Parathyroid adenoma (tissue), 2 donors: Measurements from ENCODE around the gene TP73.

Experiments used
- H2AFZ ChIP-seq: fragments of 300-600 bp; sonication (generic); one replicate; pipeline ENCODE4 v1.7.0; 2017; ENCODE audit warnings: antibody characterized with exemption, mild to moderate bottlenecking
- H3K27ac ChIP-seq: fragments of 300-600 bp; sonication (generic); one replicate; pipeline ENCODE4 v1.7.0; 2017
- H3K27me3 ChIP-seq: fragments of 300-600 bp; sonication (generic); one replicate; pipeline ENCODE4 v1.7.0; 2017; ENCODE audit warnings: low read length; ENCODE audit not compliant: control insufficient read depth, insufficient read depth
- H3K36me3 ChIP-seq: fragments of 300-600 bp; sonication (generic); one replicate; pipeline ENCODE4 v1.7.0; 2017; ENCODE audit warnings: low read length; ENCODE audit not compliant: control insufficient read depth, insufficient read depth
- H3K4me1 ChIP-seq: fragments of 300-600 bp; sonication (generic); one replicate; pipeline ENCODE4 v1.7.0; 2017; ENCODE audit warnings: control low read depth
- H3K4me2 ChIP-seq: fragments of 300-600 bp; sonication (generic); one replicate; pipeline ENCODE4 v1.7.0; 2017; ENCODE audit warnings: low read length
- H3K4me3 ChIP-seq: fragments of 300-600 bp; sonication (generic); one replicate; pipeline ENCODE4 v1.7.0; 2017; ENCODE audit warnings: low read depth, low read length
- H3K79me2 ChIP-seq: fragments of 300-600 bp; sonication (generic); one replicate; pipeline ENCODE4 v1.7.0; 2017; ENCODE audit warnings: control low read depth
- H3K9ac ChIP-seq: fragments of 300-600 bp; sonication (generic); one replicate; pipeline ENCODE4 v1.7.0; 2017; ENCODE audit warnings: mild to moderate bottlenecking
- H3K9me3 ChIP-seq: fragments of 300-600 bp; sonication (generic); one replicate; pipeline ENCODE4 v1.7.0; 2017; ENCODE audit warnings: low read length; ENCODE audit not compliant: control insufficient read depth
- CTCF ChIP-seq: fragments of 300-600 bp; sonication (generic); IDR thresholded peaks from one replicate; pipeline ENCODE4 v1.7.0; 2017; ENCODE audit warnings: antibody characterized with exemption, mild to moderate bottlenecking
- donor health status: primary hyperparathyroidism.

Gene TP73

GRCh38 chr1:3681898-3682806, 29.8 kb downstream of the TP73 start:
- Histone ChIP-seq H3K36me3 (no peaks in the 10 kb centered on the region), H3K9ac (no peak overlapping the region), H3K79me2 (no peaks in the 10 kb centered on the region), H3K4me2 (no peak overlapping the region), H3K4me1 (no peaks in the 10 kb centered on the region), H3K27ac (no peak overlapping the region), H3K27me3 (no peaks in the 10 kb centered on the region), H2AFZ (no peak overlapping the region), H3K9me3 (no peaks in the 10 kb centered on the region), H3K4me3 (no peak overlapping the region)
- no peak for TF ChIP-seq CTCF

- Histone ChIP-seq H3K36me3 (no peaks in the 10 kb centered on the region), H3K79me2 (no peaks in the 10 kb centered on the region), H3K27ac (no peak overlapping the region), H3K27me3 (no peaks in the 10 kb centered on the region), H2AFZ (no peak overlapping the region), H3K4me2 (no peak overlapping the region), H3K9me3 (no peaks in the 10 kb centered on the region), H3K4me3 (no peak overlapping the region), H3K4me1 (no peaks in the 10 kb centered on the region), H3K9ac (no peak overlapping the region)
- no peak for TF ChIP-seq CTCF
Measured at GRCh38 chr1:3683197-3683596, 30.9 kb downstream of the TP73 start.

GRCh38 chr1:3683992-3684391, 31.7 kb downstream of the TP73 start:
- Histone ChIP-seq H3K4me1 (no peaks in the 10 kb centered on the region), H3K4me3 (no peak overlapping the region), H3K27me3 (no peaks in the 10 kb centered on the region), H3K79me2 (no peaks in the 10 kb centered on the region), H3K4me2 (no peak overlapping the region), H3K9ac (no peak overlapping the region), H2AFZ (no peak overlapping the region), H3K36me3 (no peaks in the 10 kb centered on the region), H3K9me3 (no peaks in the 10 kb centered on the region), H3K27ac (no peak overlapping the region)
- no peak for TF ChIP-seq CTCF

GRCh38 chr1:3685222-3685621, 32.9 kb downstream of the TP73 start:
- Histone ChIP-seq H3K36me3 (no peaks in the 10 kb centered on the region), H2AFZ (no peak overlapping the region), H3K27ac (no peak overlapping the region), H3K27me3 (no peaks in the 10 kb centered on the region), H3K4me2 (no peak overlapping the region), H3K4me3 (no peak overlapping the region), H3K79me2 (no peaks in the 10 kb centered on the region), H3K9me3 (no peaks in the 10 kb centered on the region), H3K9ac (no peak overlapping the region), H3K4me1 (no peaks in the 10 kb centered on the region)
- no peak for TF ChIP-seq CTCF

GRCh38 chr1:3685906-3686305, 33.6 kb downstream of the TP73 start:
- Histone ChIP-seq H3K9ac (no peak overlapping the region), H3K4me1 (no peaks in the 10 kb centered on the region), H3K36me3 (no peaks in the 10 kb centered on the region), H2AFZ (no peak overlapping the region), H3K9me3 (no peaks in the 10 kb centered on the region), H3K27ac (no peak overlapping the region), H3K4me2 (no peak overlapping the region), H3K27me3 (no peaks in the 10 kb centered on the region), H3K4me3 (no peak overlapping the region), H3K79me2 (no peaks in the 10 kb centered on the region)
- no peak for TF ChIP-seq CTCF
